HEK293 (cell line): ENCODE results near the gene TEF.

Experiments
- HOXA7 ChIP-seq: sonication (generic); formaldehyde crosslinking; IDR thresholded peaks from 2 replicates; pipeline ENCODE4 v1.8.1; 2022; ENCODE audit warnings: missing genetic modification reagents, borderline replicate concordance
- HOXC10 ChIP-seq: sonication (generic); formaldehyde crosslinking; IDR thresholded peaks from 2 replicates; pipeline ENCODE4 v1.8.1; 2023; ENCODE audit warnings: mild to moderate bottlenecking, missing genetic modification reagents
- RBAK ChIP-seq: fragments of 450-650 bp; formaldehyde crosslinking; IDR thresholded peaks from 2 replicates; pipeline ENCODE4 v1.5.1; 2016; ENCODE audit warnings: missing biosample characterization, missing genetic modification characterization
- REPIN1 ChIP-seq: fragments of 450-650 bp; formaldehyde crosslinking; IDR thresholded peaks from 2 replicates; pipeline ENCODE4 v1.5.1; 2017; ENCODE audit warnings: missing biosample characterization, missing genetic modification characterization, low read depth
- WT1 ChIP-seq: fragments of 450-650 bp; formaldehyde crosslinking; IDR thresholded peaks from 2 replicates; pipeline ENCODE4 v1.5.1; 2016; ENCODE audit warnings: missing biosample characterization, missing genetic modification characterization
- ZBTB17 ChIP-seq: fragments of 450-650 bp; formaldehyde crosslinking; IDR thresholded peaks from 2 replicates; pipeline ENCODE4 v1.5.1; 2016; ENCODE audit warnings: missing biosample characterization, missing genetic modification characterization
- ZNF16 ChIP-seq: fragments of 450-650 bp; formaldehyde crosslinking; IDR thresholded peaks from 2 replicates; pipeline ENCODE4 v1.5.1; 2016; ENCODE audit warnings: low read depth, missing biosample characterization, missing genetic modification characterization
- ZNF266 ChIP-seq: fragments of 450-650 bp; formaldehyde crosslinking; IDR thresholded peaks from 2 replicates; pipeline ENCODE4 v1.5.1; 2016; ENCODE audit warnings: missing biosample characterization, missing genetic modification characterization, low read depth
- ZNF292 ChIP-seq: fragments of 450-650 bp; formaldehyde crosslinking; IDR thresholded peaks from 2 replicates; pipeline ENCODE4 v1.5.1; 2016; ENCODE audit warnings: low read depth, missing biosample characterization, missing genetic modification characterization, borderline replicate concordance
- ZNF311 ChIP-seq: fragments of 450-650 bp; formaldehyde crosslinking; IDR thresholded peaks from 2 replicates; pipeline ENCODE4 v1.5.1; 2017; ENCODE audit warnings: missing biosample characterization, missing genetic modification characterization, borderline replicate concordance
- ZNF391 ChIP-seq: fragments of 450-650 bp; formaldehyde crosslinking; IDR thresholded peaks from 2 replicates; pipeline ENCODE4 v1.5.1; 2016; ENCODE audit warnings: low read depth, missing biosample characterization, missing genetic modification characterization, borderline replicate concordance
- ZNF518A ChIP-seq: fragments of 450-650 bp; formaldehyde crosslinking; conservative IDR thresholded peaks from 2 replicates; pipeline ENCODE4 v1.5.1; 2016; ENCODE audit warnings: low read depth, missing biosample characterization, missing genetic modification characterization
- ZNF561 ChIP-seq: fragments of 450-650 bp; IDR thresholded peaks from 2 replicates; pipeline ENCODE4 v1.5.1; 2018; ENCODE audit warnings: missing biosample characterization, missing genetic modification characterization, borderline replicate concordance
- ZNF571 ChIP-seq: fragments of 450-650 bp; formaldehyde crosslinking; IDR thresholded peaks from 2 replicates; pipeline ENCODE4 v1.5.0; 2017; ENCODE audit warnings: missing biosample characterization, missing genetic modification characterization
- ZNF707 ChIP-seq: fragments of 450-650 bp; formaldehyde crosslinking; IDR thresholded peaks from 2 replicates; pipeline ENCODE4 v1.5.1; 2016; ENCODE audit warnings: missing biosample characterization, missing genetic modification characterization
- ZNF830 ChIP-seq: fragments of 450-650 bp; IDR thresholded peaks from 2 replicates; pipeline ENCODE4 v1.5.0; 2018; ENCODE audit warnings: missing biosample characterization, missing genetic modification characterization, low read depth, mild to moderate bottlenecking, moderate library complexity
- ZSCAN30 ChIP-seq: fragments of 450-650 bp; IDR thresholded peaks from 2 replicates; pipeline ENCODE4 v1.5.1; 2018; ENCODE audit warnings: missing biosample characterization, mild to moderate bottlenecking, missing genetic modification characterization, moderate library complexity
- ZXDB ChIP-seq: fragments of 450-650 bp; formaldehyde crosslinking; IDR thresholded peaks from 2 replicates; pipeline ENCODE4 v1.5.1; 2016; ENCODE audit warnings: missing biosample characterization, missing genetic modification characterization
- TF ChIP-seq, protein P1 (sequence below): fragments of 450-650 bp; formaldehyde crosslinking; IDR thresholded peaks from 2 replicates; pipeline ENCODE4 v1.5.1; 2017; ENCODE audit warnings: missing biosample characterization, mild to moderate bottlenecking, missing genetic modification characterization, moderate library complexity
- TF ChIP-seq, protein P2 (sequence below): IDR thresholded peaks from 2 replicates; pipeline ENCODE4 v1.6.1; 2011; ENCODE audit warnings: mild to moderate bottlenecking, low read depth, low read length, borderline replicate concordance
- TF ChIP-seq, protein P3 (sequence below): fragments of 450-650 bp; formaldehyde crosslinking; IDR thresholded peaks from 2 replicates; pipeline ENCODE4 v1.5.1; 2016; ENCODE audit warnings: missing biosample characterization, missing genetic modification characterization
- TF ChIP-seq, protein P4 (sequence below): fragments of 450-650 bp; formaldehyde crosslinking; IDR thresholded peaks from 2 replicates; pipeline ENCODE4 v1.5.1; 2016; ENCODE audit warnings: missing biosample characterization, missing genetic modification characterization, low read depth
- TF ChIP-seq, protein P5 (sequence below): fragments of 450-650 bp; formaldehyde crosslinking; IDR thresholded peaks from 2 replicates; pipeline ENCODE4 v1.5.1; 2016; ENCODE audit warnings: missing biosample characterization, missing genetic modification characterization
- TF ChIP-seq, protein P6 (sequence below): fragments of 450-650 bp; formaldehyde crosslinking; optimal IDR thresholded peaks from 2 replicates; pipeline ENCODE3; 2016; ENCODE audit warnings: missing biosample characterization, mild to moderate bottlenecking, missing genetic modification characterization

Gene TEF

DNA sequence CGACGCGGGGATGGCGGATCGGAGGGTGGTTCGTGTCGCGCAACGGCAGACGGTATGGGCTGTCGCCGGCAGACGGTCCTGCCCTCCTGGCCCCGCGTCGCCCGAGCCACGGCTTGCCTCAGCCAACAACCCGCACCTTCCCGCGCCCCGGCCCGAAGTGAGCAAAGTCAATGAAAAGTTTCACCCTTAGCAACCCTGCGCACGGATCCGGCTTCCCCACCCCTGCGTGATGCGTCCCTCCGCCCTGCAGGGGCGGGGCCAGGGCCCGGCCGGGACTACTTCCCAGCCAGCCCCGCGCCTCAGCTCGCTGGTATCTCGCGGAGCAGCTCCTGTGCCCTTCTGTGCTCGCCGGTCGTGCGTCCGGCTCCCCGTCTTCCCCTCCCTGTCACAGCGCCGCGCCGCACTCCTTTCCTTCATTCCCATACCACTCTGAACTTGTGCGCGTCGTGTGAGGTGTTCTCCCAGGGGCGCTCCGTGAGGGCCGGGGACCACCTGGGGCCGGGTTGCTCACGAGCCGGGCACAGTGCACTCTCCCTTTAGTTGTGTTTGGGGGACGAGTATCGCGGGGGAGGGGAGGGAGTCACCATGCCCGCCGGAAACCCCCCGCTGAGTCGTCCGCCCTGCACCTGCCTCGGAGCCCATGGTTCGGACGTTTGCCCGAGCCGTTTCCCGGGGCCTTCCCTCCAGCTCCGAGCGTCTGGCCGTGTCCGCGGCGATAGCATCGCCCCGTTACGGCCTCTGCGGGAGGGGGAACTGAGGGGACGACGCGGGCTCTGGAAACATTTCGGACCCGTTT lies 65.1 kb downstream of the TEF start, which contains the start of gene TOB2 (continued):
- TF ChIP-seq, protein P1, sequence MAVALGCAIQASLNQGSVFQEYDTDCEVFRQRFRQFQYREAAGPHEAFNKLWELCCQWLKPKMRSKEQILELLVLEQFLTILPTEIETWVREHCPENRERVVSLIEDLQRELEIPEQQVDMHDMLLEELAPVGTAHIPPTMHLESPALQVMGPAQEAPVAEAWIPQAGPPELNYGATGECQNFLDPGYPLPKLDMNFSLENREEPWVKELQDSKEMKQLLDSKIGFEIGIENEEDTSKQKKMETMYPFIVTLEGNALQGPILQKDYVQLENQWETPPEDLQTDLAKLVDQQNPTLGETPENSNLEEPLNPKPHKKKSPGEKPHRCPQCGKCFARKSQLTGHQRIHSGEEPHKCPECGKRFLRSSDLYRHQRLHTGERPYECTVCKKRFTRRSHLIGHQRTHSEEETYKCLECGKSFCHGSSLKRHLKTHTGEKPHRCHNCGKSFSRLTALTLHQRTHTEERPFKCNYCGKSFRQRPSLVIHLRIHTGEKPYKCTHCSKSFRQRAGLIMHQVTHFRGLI (tag by site-specific recombination), result peak; percentile 45
- TF ChIP-seq ZNF518A (tag by site-specific recombination) (no peak; the same call in 1 of the 2 replicates), HOXA7 (CRISPR knock-in tag) (no peak), ZNF16 (tag by site-specific recombination) (no peak), ZNF292 (tag by site-specific recombination) (no peak), ZNF830 (tag by site-specific recombination) (no peak), ZNF561 (tag by site-specific recombination) (peak; percentile 88), ZNF707 (tag by site-specific recombination) (no peak; the same call in 1 of the 2 replicates), HOXC10 (CRISPR knock-in tag) (no peak), WT1 (peak; percentile 95), RBAK (tag by site-specific recombination) (no peak), ZBTB17 (tag by site-specific recombination) (peak; percentile 93), ZNF311 (no peak), ZNF391 (tag by site-specific recombination) (peak; percentile 96), ZSCAN30 (peak; percentile 98), ZXDB (tag by site-specific recombination) (peak; percentile 99), ZNF571 (tag by site-specific recombination) (no peak), REPIN1 (tag by site-specific recombination) (peak; percentile 89), ZNF266 (no peak)
- TF ChIP-seq, protein P2, sequence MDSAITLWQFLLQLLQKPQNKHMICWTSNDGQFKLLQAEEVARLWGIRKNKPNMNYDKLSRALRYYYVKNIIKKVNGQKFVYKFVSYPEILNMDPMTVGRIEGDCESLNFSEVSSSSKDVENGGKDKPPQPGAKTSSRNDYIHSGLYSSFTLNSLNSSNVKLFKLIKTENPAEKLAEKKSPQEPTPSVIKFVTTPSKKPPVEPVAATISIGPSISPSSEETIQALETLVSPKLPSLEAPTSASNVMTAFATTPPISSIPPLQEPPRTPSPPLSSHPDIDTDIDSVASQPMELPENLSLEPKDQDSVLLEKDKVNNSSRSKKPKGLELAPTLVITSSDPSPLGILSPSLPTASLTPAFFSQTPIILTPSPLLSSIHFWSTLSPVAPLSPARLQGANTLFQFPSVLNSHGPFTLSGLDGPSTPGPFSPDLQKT, result no peak
- TF ChIP-seq, protein P3, sequence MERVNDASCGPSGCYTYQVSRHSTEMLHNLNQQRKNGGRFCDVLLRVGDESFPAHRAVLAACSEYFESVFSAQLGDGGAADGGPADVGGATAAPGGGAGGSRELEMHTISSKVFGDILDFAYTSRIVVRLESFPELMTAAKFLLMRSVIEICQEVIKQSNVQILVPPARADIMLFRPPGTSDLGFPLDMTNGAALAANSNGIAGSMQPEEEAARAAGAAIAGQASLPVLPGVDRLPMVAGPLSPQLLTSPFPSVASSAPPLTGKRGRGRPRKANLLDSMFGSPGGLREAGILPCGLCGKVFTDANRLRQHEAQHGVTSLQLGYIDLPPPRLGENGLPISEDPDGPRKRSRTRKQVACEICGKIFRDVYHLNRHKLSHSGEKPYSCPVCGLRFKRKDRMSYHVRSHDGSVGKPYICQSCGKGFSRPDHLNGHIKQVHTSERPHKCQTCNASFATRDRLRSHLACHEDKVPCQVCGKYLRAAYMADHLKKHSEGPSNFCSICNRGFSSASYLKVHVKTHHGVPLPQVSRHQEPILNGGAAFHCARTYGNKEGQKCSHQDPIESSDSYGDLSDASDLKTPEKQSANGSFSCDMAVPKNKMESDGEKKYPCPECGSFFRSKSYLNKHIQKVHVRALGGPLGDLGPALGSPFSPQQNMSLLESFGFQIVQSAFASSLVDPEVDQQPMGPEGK (tag by site-specific recombination), result peak; percentile 97
- TF ChIP-seq, protein P4, sequence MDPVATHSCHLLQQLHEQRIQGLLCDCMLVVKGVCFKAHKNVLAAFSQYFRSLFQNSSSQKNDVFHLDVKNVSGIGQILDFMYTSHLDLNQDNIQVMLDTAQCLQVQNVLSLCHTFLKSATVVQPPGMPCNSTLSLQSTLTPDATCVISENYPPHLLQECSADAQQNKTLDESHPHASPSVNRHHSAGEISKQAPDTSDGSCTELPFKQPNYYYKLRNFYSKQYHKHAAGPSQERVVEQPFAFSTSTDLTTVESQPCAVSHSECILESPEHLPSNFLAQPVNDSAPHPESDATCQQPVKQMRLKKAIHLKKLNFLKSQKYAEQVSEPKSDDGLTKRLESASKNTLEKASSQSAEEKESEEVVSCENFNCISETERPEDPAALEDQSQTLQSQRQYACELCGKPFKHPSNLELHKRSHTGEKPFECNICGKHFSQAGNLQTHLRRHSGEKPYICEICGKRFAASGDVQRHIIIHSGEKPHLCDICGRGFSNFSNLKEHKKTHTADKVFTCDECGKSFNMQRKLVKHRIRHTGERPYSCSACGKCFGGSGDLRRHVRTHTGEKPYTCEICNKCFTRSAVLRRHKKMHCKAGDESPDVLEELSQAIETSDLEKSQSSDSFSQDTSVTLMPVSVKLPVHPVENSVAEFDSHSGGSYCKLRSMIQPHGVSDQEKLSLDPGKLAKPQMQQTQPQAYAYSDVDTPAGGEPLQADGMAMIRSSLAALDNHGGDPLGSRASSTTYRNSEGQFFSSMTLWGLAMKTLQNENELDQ (tag by site-specific recombination), result no peak
- TF ChIP-seq, protein P5, sequence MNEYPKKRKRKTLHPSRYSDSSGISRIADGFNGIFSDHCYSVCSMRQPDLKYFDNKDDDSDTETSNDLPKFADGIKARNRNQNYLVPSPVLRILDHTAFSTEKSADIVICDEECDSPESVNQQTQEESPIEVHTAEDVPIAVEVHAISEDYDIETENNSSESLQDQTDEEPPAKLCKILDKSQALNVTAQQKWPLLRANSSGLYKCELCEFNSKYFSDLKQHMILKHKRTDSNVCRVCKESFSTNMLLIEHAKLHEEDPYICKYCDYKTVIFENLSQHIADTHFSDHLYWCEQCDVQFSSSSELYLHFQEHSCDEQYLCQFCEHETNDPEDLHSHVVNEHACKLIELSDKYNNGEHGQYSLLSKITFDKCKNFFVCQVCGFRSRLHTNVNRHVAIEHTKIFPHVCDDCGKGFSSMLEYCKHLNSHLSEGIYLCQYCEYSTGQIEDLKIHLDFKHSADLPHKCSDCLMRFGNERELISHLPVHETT (tag by site-specific recombination), result peak; percentile 95
- TF ChIP-seq, protein P6, sequence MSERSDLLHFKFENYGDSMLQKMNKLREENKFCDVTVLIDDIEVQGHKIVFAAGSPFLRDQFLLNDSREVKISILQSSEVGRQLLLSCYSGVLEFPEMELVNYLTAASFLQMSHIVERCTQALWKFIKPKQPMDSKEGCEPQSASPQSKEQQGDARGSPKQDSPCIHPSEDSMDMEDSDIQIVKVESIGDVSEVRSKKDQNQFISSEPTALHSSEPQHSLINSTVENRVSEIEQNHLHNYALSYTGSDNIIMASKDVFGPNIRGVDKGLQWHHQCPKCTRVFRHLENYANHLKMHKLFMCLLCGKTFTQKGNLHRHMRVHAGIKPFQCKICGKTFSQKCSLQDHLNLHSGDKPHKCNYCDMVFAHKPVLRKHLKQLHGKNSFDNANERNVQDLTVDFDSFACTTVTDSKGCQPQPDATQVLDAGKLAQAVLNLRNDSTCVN (tag by site-specific recombination), result peak; percentile 98
